GM19099 (cell line): ENCODE data around the gene SNX24.

ENCODE experiments used
- POLR2A ChIP-seq: IDR thresholded peaks from 3 replicates; pipeline ENCODE4 v1.6.1; 2011; ENCODE audit warnings: low read depth; ENCODE audit not compliant: insufficient read length; ENCODE audit errors: extremely low read depth

The SNX24 gene

GRCh38 chr5:122858451-122858850 lies 13.0 kb downstream of the SNX24 start:
- no peak for TF ChIP-seq POLR2A

GRCh38 chr5:122863240-122863639 lies 17.8 kb downstream of the SNX24 start:
- no peak for TF ChIP-seq POLR2A

DNA sequence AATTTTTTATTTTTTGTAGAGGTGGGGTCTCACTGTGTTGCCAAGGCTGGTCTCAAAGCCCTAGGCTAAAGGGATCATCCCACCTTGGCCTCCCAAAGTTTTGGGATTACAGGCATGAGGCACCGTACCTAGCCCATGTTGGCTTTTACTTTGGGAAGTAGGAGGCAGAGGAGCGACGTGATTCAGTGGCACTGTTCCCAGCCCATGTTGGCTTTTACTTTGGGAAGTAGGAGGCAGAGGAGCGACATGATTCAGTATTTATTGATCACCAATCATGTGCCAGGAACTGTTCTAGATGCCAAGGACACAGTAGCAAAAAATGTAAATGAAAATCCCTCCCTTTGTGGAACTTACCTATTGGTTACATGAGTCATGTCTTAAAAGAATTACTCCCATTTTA lies 18.3 kb downstream of the SNX24 start:
- TF ChIP-seq POLR2A: no peak

- no peak for TF ChIP-seq POLR2A
Measured at GRCh38 chr5:122864400-122864799, 19.0 kb downstream of the SNX24 start.

- TF ChIP-seq POLR2A: no peak
Measured at GRCh38 chr5:122864842-122865241, 19.4 kb downstream of the SNX24 start.

DNA sequence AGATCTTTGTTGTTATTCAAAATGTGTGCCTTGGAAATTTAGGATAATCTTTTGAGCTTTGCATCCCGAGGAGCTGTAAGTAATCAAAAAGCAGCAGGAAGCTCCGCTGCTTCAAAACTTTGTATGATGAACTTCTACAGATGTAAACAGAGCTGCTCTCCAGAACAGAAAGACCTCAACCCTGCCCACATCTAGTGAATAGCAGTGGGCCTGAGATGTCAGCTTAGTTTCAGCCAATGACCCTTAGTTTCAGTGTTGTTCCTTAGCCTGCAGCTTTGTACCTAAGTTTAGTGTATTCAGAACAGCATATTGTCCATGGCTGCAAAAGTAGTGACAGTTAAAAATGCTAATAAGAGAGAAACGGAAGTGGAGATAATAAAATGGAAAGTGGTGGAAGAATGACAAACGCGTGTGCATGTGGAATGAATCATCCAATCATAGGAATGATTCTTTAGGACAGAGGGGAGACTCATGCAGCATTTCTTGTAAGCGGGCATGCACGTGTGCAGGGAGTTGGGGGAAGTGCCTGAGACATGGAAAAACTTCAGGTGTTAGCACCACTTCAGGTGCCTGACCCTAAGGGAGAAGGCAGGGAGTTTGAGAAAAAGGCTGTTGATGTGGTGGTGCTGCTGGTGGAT lies 24.9 kb downstream of the SNX24 start:
- no peak for TF ChIP-seq POLR2A

DNA sequence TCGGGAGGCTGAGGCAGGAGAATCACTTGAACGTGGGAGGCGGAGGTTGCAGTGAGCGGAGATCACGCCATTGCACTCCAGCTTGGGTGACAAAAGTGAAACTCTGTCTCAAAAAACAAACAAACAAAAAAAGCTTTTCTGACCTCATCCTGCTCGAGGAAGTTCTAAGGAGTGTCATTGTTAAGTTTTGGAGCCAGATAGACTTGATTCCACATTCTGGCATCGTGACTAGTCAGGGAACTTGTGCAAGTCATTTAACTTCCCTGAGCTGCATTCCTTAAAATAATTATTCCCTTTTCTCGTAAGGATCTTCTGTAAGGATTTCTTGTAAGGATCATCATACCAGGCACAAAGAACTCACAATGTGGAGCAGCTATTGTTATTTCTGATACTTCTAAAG lies 26.2 kb downstream of the SNX24 start:
- no peak for TF ChIP-seq POLR2A

GRCh38 chr5:122874179-122874875 lies 28.9 kb downstream of the SNX24 start:
- no peak for TF ChIP-seq POLR2A

DNA sequence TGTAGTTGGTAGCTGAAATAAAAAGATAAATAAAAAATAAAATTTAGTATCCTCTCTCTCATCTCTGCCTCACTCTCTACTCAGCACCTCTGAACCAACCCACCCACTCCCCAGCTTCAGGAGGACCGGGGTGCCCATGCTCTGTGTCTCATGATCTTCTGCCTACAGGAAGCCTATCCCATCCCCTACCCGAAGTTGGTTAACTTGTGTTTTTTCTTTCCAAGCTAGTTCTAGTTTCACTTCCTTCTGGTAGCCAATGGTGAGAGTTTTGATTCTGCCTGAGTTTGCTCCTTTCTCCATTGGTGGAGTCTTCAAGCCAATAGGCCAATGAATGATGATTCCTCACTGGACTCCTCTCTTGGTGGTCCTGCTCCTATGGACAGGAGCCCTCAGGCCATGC lies 32.1 kb downstream of the SNX24 start:
- TF ChIP-seq POLR2A: no peak

- no peak for TF ChIP-seq POLR2A
Measured at GRCh38 chr5:122879076-122879475, 33.7 kb downstream of the SNX24 start.

- TF ChIP-seq POLR2A: no peak
Measured at GRCh38 chr5:122880170-122880689, 34.8 kb downstream of the SNX24 start.

DNA sequence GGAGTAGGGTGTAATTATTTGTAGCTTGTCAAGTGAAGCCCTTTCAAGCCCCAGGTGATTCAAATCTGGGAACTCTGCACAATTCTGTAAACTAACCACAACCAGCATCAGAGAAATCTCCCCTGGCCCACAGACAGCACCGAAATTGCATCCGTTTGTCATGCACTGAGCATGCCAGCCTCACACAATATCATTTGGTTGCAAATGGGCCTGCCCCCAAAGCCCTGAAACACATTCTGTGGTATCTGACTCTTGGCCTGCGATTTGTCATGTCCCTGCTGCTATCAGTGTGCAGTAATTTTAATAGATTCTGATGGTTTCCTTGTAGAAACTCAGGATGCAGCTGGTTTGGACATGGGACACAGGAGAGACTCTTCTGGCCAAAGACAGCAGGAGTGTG lies 35.3 kb downstream of the SNX24 start:
- TF ChIP-seq POLR2A: no peak

- no peak for TF ChIP-seq POLR2A
Measured at GRCh38 chr5:122882831-122883230, 37.4 kb downstream of the SNX24 start.

GRCh38 chr5:122885045-122885517 lies 39.7 kb downstream of the SNX24 start:
- no peak for TF ChIP-seq POLR2A

DNA sequence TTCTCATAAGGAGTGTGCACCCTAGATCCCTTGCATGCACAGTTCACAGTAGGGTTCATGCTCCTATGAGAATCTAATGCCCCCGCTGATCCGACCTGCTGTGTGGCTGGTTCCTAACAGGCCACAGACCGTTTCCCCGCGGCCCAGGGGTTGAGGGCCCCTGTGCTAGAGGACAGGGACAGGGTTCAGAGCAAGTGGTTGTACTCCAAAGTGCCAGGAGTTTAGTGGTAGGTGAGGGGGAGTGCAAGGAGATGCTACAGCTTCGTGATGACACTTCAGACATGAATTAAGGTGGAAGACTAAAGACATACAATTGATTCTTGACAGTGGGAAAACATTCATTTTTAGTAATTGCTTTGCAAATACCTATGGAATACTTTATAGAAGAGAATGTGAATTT lies 40.5 kb downstream of the SNX24 start:
- TF ChIP-seq POLR2A: no peak

DNA sequence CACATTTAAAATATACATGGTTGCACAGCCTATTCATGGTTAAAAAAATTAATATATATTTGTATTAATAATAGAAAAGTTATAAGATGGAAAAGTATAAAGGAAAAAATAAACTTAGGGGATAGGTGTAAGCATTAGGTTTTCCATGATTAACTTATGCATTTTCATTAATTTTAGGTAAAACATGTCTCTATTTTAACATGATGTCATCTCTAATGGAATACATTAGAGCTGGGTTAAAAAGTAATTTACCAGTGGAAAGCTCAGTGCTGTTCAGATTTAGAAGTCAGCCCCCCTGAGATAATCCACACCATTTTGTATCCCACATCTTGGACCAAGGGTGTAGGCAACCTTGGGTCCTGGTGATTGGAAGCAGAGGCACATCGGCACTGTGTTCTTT lies 49.7 kb downstream of the SNX24 start:
- TF ChIP-seq POLR2A: no peak
